Measurements from ENCODE around the gene WDR62.

The WDR62 gene

DNA sequence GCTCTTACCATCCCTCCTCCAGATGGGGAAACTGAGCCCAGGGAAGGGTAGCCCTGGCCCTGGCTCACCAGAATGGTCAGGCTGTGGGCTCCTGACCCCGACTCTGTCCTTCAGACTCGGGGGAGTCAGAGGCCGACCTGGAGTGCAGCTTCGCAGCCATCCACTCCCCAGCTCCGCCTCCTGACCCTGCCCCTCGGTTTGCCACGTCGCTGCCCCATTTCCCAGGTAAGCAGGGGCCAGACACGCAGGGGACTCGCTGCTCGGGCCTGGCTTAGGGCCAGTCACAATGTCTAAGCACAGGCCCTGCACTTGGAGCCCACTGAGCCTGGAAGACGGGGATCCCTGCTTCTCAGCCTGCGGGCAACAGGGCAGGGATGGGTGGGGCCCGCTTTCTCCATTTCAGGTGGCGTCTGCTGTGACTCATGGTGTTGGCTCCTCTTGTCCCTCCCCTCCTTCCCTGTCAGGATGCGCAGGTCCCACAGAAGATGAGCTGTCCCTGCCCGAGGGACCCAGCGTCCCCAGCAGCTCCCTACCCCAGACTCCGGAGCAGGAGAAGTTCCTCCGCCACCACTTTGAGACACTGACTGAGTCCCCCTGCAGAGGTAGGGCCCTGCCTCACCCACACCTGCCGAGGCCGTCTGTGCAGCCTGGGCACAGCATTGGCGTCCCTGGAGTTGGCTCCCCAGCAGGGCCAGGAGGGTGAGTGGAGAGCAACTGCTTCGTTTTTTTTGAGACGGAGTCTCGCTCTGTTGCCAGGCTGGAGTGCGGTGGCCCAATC, 47.0 kb downstream of the WDR62 start:
- DNase-seq (ENCODE audit: low read depth), result no peak
- no peak overlapping the region for H3K4me3 ChIP-seq (ENCODE audit: control insufficient read depth, low read depth, low read length)
- TF ChIP-seq, protein P1, sequence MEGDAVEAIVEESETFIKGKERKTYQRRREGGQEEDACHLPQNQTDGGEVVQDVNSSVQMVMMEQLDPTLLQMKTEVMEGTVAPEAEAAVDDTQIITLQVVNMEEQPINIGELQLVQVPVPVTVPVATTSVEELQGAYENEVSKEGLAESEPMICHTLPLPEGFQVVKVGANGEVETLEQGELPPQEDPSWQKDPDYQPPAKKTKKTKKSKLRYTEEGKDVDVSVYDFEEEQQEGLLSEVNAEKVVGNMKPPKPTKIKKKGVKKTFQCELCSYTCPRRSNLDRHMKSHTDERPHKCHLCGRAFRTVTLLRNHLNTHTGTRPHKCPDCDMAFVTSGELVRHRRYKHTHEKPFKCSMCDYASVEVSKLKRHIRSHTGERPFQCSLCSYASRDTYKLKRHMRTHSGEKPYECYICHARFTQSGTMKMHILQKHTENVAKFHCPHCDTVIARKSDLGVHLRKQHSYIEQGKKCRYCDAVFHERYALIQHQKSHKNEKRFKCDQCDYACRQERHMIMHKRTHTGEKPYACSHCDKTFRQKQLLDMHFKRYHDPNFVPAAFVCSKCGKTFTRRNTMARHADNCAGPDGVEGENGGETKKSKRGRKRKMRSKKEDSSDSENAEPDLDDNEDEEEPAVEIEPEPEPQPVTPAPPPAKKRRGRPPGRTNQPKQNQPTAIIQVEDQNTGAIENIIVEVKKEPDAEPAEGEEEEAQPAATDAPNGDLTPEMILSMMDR (conservative IDR thresholded peaks at IDR 0.05; ENCODE audit: control insufficient read depth, insufficient read depth, low read depth, low read length), result no peak

DNA sequence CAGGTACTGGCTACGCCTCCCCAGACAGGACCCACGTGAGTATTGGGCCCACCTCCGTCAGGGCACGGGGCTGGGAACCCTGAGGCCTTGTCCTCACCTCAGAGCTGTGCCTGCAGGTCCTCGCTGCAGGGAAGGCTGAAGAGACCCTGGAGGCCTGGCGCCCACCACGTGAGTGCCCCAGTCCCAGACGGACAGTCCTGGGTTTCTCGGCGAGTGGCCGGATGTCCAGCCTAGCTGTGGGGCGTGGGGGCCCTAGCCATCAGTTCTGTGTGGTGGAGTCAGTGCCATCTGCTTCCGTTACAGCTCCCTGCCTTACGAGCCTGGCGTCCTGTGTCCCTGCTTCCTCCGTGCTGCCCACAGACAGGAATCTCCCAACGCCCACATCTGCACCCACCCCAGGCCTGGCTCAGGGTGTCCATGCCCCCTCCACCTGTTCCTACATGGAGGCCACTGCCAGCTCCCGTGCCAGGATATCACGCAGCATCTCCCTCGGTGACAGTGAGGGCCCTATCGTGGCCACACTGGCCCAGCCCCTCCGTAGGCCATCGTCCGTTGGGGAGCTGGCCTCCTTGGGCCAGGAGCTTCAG, 48.4 kb downstream of the WDR62 start:
- H3K4me3 ChIP-seq (ENCODE audit: control insufficient read depth, low read depth, low read length), result no peak overlapping the region

DNA sequence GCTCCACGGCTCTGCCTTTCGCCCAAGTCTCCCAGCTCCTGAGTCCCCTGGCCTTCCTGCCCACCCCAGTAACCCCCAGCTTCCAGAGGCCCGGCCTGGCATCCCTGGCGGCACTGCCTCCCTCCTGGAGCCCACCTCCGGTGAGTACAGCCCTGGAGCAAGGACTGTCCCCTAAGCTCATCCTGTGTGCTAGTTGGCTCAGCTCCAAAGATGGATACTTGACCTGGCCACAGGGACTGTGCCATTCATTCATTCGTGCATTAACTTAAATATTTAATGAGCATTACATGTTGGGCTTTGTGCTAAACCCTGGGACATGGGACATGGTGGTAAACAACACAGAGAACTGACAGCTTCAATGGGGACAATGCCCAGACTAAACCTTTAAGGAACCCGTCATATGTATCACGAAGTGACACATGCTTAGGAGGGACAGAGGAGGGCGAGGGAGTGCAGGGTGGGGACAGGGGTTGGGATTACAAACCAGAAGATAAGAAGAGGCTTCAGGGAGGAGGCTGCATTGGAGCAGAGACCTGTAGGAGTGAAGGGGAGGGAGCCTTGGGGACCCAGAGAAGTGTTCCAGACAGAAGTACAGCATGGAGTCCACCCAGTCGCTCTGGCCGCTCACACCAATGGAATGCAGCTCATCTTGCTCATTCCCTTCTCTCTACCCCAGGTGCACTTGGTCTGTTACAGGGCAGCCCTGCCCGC, 49.3 kb downstream of the WDR62 start:
- TF ChIP-seq, protein P1 (conservative IDR thresholded peaks at IDR 0.05; ENCODE audit: control insufficient read depth, insufficient read depth, low read depth, low read length), result no peak
- H3K4me3 ChIP-seq (ENCODE audit: control insufficient read depth, low read depth, low read length), result no peak overlapping the region
- no peak for DNase-seq (ENCODE audit: low read depth)

More for the DNA sequence above, 48.4 kb downstream of the WDR62 start:
- TF ChIP-seq, protein P1 (conservative IDR thresholded peaks at IDR 0.05; ENCODE audit: control insufficient read depth, insufficient read depth, low read depth, low read length), result no peak
- DNase-seq (ENCODE audit: low read depth), result no peak

DNA sequence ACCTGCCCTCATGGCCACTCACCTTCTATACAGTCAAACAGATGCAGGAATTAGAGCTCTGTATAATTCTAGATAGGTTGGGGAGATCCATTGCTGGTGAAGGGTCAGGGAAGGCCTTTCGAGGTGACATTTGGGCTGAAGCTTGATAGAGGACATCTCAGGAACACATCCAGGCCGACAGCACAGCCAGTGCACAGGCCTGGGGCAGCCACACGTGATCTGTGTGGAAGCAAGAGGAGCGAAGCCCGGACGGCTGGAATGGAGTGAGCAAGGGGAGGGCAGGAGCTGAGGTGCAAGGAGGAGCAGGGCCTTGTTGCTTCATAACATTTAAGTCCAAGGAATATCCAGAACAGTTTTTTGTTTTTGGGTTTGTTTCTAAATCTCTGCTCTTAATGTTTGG, 51.7 kb downstream of the WDR62 start:
- TF ChIP-seq, protein P1 (conservative IDR thresholded peaks at IDR 0.05; ENCODE audit: control insufficient read depth, insufficient read depth, low read depth, low read length), result no peak
- DNase-seq (ENCODE audit: low read depth), result no peak

DNA sequence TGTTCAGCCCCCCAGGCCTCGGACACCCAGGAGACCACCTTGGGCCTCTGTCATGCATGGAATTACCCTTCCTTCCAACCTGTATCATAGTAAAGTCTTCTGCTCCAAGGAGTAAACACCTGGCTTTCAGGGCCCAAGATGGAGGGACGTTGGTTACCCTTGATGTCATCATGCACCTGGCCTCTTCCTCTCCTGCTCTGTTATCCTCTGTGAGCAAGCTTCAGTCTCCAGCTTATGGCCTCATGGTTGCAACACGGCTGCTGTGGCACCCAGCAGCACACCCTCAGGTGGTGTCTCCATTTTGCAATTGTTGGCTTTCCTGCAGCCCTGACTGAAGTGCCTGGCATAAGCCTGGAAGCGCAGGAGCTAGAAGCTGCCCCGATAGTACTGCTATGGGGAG, 52.3 kb downstream of the WDR62 start:
- TF ChIP-seq, protein P1 (conservative IDR thresholded peaks at IDR 0.05; ENCODE audit: control insufficient read depth, insufficient read depth, low read depth, low read length), result no peak
- DNase-seq (ENCODE audit: low read depth), result no peak
- H3K4me3 ChIP-seq (ENCODE audit: control insufficient read depth, low read depth, low read length), result no peak overlapping the region

More for the DNA sequence above, 51.7 kb downstream of the WDR62 start:
- H3K4me3 ChIP-seq (ENCODE audit: control insufficient read depth, low read depth, low read length), result no peak overlapping the region

DNA sequence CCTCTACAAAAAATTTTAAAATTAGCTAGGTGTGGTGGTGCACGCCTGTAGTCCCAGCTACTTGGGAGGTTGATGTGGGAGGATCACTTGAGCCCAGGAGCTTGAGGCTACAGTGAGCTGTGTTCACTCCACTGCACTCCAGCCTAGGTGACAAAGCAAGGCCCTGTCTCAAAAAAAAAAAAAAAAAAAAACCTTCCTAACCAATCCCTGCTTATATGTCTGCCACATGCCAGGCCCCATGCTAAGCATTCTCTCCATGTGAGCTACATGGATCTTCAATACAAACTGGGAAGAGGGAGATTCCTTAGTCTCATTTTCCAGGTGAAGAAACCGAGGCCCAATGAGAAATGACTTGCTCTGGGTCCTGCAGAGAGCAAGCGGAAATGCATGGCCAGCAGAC, 54.0 kb downstream of the WDR62 start:
- H3K4me3 ChIP-seq (ENCODE audit: control insufficient read depth, low read depth, low read length), result no peak overlapping the region
- TF ChIP-seq, protein P1 (conservative IDR thresholded peaks at IDR 0.05; ENCODE audit: control insufficient read depth, insufficient read depth, low read depth, low read length), result no peak

More for the DNA sequence above, 54.0 kb downstream of the WDR62 start:
- no peak for DNase-seq (ENCODE audit: low read depth)

Data from fibroblast of mammary gland (primary cell).